CD4-positive, alpha-beta T cell treated with Interleukin-15 for 4 hours (primary cell): ENCODE data around the gene SERTAD1.
"Not testable (repeated sequence)": the region's sequence is repeated elsewhere in the genome, so short reads cannot be mapped to it uniquely, and the experiment has no call there.

Experiments used
- DNase-seq: peaks from one replicate; pipeline ENCODE4 v3.0.0-alpha.2; 2020; ENCODE audit warnings: low spot score

Gene SERTAD1

DNA sequence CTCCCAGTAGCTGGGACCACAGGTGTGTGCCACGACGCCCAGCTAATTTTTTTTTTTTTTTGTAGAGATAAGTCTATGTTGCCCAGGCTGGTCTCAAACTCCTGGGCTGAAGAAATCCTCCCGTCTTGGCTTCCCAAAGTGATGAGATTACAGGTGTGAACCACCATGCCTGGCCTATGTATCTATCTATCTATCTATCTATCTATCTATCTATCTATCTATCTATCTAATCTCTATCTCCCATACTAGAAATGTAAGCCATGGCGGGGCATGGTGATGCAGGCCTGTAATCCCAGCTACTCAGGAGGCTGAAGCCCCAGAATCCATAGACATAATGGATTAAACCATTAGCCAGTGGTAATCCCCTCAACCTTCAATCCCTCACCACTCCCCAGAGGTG, 24.9 kb upstream of the SERTAD1 start:
- DNase-seq, result no peak

DNA sequence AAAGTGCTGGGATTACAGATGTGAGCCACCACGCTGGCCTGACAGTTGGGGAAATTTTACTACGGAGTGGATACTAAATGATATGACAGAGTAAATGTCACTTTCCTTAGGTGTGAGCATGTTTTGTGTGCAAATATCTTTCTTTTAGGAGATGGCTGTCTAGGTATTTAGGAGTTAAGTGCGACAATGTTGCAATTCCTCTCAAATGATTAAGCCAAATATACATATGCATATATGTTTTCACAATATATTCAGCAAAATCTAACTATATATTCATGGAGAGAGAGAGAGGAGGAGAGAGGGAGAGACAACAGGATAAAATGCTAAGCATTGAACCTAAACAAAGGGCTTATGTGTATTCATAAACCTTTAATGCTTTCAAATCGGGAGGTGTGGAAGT, 23.7 kb upstream of the SERTAD1 start:
- no peak for DNase-seq

DNA sequence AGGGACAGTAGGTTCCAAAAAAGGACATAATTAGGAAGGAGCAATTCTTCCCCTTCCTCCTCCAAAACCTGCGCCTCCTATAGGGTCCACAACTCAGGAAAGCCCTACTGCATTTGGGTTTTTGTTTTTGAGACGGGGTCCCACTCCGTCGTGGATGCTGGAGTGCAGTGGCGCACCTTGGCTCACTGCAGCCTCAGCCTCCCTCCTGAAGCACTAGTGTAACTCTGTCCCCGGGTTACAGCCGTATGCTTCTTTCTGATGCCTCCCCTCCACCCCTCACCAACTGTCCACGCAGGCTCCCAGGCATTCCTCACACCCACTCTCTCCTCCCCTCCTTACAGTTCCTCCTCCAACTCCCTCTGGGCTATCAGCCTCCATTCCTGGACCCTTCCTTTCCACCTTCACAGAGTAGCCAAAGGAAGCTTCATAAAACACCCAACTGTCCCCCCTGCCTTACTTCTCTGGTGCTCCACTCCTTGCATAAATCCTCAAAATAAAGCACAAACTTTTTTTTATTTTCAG, 20.5 kb upstream of the SERTAD1 start:
- no peak for DNase-seq

DNA sequence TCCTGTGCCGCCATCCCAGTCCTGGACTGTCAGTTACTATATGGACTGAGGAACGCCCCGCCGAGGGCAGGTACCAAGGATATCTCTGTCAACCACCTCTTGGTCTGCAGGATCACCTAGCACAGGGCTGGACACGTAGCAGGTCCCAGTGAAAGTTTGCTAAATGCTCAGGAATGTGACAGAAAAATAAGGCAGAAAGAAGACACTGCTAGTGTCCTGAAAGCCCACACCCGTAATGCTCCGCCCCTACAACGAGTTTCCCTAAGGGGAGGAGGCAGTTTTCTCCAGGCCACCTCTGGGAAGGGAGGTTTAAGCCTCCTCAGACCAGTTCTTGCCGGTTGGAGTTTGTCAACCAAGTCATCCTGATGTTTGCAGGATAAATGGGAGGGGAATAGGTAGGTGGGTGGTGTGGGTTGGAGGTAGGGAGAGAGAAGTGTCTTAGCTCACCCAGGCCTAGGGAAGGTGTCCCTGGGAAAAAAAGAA, 20.0 kb upstream of the SERTAD1 start:
- no peak for DNase-seq

DNA sequence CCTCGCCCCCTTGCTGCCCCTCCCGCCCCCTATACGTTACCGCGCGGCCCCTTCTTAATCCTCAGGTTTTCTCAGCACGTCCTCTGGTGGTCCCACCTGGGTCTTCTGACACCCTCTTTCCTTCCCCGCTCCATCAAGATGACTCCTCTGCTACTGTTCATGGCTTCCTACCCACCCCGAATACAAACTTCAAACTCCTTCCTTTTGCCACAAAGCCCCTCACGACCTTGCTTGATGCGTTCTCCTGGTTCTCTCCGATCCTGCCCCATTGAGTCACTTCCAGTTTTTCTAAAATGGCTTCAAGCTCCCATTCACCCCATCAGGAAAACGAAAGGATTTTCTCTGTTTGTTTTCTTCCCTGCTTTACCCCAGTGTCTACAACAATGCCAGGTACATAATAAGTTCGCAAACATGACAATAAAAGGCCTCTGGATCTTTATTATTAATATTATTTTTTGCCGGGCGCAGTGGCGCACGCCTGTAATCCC, 19.1 kb upstream of the SERTAD1 start:
- no peak for DNase-seq

DNA sequence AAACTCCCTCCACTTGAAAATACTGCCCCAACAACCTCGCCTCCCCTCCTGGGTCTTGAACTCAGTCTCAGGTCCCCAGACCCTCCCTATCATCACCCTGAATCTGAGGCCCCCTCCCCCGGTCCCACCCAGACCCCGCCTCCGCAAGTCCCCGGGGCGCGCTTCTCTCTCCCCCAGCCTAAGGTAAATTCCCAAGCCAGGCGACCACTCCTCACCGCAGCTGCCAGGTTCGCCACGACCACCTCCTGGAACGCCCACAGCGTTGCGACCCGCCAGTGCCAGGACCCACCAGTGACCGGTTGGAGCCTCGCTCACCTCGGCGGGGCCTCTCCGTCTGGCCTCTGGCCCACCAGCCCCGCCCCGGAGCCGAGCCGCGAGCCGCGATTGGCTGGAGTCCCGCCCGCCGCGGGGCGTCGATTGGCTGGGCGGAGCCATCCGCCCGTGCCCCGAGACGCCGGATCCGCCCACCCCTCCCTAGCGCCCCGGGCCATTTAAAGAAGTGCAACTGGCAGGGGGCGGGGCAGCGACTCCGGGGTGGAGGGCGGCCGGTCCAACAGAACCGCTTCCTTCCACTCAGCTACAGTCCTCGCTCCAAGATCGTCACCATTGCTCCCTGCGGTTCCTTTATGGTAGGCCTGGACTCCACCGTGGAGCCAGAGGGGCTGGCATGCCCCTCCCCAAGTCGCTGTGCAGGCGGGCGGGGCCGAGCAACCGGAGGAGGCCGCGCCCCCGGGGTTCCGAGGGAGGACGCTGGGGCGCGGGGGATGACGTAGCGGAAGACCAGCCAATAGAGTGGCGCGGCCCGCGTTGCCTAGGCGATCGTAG, 18.4 kb upstream of the SERTAD1 start, which contains the start of gene SERTAD3:
TSS of gene SERTAD3 (minus strand) at position 336 of the 825 bp plus-strand sequence. CDS start 2,255 bp downstream, outside the sequence.
- peak; percentile 95 for DNase-seq

DNA sequence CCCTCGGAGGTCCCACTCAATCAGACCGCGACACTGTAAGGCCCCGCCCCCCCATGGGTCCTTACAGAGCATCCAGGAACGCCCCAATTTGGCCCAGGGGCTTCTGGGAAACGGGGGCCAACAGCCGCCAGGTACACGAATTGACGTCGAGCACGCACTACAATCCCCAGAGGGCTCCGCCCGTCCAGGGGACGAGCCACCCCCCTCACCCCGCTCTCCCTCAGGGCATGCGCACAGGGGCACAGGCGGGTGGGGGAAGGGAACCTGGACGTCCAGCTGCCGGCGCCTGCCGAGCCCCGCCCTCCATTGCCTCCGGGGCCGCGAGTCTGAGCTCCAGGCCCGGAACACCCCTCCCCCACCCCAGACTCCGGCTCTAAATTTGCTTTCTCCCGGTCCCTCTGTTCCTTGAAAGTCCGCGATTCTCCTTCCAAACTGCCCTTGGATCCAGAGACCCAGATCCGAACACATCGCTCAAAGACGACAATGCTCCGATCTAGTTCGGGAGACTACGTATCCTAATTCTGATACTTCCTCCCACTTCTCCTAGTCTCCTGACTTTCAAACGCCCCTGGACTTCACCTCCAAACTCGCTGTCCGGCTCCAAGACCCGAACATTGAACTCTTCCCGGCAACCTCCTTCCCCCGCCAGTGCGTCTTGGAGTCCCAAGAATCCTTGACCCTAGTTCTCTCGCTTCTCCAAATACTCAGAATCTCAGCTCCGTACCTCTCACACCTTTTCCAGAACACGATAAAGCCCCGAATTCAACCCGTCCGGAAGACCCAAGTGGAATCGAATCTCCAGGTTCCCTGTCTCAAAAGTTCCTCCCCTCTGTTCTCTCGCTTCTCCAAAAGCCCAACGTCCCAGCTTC, 17.6 kb upstream of the SERTAD1 start:
- DNase-seq, result peak; percentile 99

DNA sequence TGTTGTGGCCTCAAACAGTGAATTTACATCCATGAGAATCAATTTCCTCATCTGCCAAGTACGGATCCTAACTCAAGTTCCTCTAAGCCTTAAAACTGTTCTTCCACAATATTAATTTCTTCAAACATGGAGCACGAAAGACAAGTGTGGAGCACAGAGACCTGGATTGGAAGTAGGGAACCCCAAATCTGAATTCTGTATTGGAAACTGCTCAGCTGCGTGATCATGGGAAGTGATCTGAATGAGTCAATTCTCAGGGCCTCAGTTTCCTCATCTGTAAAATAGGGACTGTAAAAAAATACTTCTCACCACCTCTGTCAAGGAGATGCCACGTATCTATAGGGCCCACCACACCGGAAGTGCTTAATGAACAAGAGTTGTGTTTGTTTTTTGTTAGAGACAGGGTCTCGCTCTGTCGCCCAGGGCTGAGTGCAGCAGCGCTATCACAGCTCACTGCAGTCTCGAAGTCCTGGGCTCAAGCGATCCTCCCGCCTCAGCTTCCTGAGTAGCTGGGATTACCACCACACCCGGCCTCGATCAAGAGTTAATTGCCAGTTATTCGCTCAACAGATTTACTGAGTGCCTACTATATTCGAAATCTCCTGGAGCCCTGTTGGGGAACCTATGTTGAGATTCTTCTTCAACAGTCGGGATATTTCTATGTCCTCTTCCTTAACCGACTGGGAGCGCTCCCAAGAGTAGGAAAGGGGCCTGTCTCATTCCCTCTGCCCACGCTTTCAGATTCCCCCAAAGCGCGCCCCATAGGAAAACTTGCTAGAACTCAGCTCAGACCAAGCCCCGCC, 16.7 kb upstream of the SERTAD1 start:
- no peak for DNase-seq

DNA sequence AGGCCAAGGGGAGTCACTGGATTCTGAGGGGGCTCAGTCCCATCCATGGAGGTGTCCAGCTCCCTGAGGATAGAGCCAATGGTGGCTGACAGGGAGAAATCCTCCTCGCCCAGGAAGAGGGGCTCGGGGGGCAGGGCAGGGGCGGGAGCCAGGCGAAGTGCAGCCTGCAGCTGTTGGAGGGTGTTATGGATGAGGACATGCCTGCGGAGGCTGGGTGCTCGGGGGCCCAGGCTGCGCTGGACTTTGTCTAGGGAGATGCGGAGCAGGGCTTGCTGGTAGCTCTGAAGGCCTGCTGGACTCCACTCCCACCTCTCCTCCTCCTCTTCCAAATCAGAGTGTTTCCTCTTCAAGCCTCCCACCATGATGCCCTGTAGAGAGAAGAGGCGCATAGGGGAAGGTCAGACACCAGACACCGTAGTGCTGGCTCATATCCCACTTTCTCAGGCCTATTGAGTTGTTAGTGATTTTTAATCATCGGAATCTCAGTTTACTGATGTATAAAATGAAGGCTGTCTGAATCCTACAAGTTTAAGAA, 16.0 kb upstream of the SERTAD1 start:
- DNase-seq, result no peak

DNA sequence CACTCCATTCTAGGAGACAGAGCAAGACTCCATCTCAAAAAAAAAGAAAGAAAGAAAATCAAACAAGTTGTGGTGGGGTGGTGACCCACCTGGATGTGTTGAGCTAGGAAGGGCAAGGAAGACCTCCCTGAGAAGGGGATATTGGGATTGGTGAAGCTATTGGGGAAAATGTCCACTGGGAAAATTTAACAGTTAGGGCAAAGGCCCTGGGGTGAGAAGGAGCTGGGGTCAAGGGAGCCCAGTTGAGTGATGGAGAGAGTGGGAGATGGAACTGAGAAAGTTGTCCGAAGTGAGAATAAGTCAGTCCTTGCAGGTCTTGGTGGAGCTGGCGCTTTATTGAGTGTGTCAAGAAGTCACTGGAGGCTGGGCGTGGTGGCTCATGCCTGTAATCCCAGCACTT, 12.5 kb upstream of the SERTAD1 start:
- no peak for DNase-seq

DNA sequence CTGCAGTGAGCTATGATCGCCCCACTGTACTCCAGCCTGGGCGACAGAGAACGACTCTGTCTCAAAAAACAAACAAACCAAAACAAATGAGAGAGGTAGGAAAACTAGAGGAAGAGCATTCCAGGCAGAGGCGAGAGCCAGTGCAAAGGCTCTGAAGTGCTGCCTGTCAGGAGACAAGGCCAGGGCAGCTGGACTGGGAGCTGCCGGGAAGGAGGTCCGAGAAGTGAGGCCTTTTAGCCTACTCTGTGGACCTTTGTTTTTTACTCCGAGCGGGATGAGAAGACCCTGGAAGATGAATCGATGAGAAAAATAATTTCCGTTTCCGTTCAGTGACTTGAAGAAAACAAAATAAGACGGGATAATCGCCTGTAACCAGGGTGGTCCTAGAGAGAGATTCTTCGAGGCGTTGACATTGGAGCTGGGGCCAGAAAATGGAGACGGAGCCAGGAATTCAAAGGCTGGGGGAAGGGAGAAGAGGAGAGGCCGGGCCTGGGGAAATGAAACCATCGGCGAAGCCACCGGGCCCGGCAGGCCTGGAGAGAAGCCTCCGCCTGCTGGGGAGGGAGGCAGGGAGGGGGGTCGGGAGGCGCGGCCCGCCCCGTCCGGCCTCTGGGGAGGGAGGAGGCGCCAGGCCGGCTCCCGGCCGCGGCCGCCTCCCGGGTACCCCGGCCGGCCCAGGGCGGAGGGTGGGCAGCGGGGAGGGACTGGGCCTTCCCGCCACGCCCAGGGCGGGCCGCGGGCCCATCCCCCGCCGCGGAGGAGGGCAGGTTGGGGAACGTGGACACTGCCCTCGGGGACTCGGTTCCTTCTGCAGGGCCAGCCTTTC, 7.8 kb upstream of the SERTAD1 start:
- DNase-seq, result peak; percentile 39

DNA sequence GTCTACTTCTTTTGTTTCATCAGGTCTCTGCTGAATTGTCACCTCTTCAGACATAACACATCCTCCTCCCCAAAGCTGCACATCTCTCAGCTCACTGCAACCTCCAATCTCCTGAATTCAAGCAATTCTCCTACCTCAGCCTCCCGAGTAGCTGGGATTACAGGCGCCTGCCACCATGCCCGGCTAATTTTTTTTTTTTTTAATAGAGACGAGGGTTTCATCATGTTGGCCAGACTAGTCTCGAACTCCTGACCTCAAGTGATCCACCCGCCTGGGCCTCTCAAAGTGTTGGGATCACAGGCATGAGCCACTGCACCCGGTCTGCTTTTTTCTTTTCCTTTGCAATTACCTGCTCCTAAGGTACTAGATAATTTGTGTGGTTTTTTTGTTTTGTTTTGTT, 7.0 kb upstream of the SERTAD1 start:
- not testable (repeated sequence) for DNase-seq

DNA sequence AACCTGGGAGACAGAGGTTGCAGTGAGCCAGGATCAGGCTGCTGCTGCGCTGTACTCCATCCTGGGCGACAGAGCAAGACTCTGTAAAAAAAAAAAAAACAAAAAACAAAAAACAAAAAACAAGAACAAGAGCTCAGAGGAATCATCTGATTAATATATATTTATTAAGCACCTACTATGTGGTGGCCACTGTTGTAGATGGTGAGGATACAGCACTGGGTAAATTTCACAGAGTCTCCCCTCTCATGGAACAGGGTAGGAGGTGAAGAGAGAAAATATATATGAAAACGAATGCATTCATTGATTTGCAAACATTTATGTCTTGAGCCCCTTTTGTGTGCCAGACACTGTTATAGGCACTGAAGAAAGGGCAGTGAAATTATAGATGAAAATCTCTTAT, 5.9 kb upstream of the SERTAD1 start:
- DNase-seq, result no peak

DNA sequence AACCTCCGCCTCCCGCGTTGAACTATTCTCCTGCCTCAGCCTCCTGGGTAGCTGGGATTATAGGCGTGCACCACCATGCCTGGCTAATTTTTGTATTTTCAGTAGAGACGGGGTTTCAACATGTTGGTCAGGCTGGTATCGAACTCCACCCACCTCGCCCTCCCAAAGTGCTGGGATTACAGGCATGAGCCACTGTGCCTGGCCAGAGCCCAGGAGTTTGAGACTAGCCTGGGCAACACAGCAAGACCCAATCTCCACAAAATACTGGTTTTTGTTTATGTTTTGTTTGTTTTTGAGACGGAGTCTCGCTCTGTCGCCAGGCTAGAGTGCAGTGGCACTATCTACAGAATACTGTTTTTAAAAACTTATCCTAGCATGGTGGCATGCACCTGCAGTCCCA, 4.5 kb upstream of the SERTAD1 start:
- not testable (repeated sequence) for DNase-seq

DNA sequence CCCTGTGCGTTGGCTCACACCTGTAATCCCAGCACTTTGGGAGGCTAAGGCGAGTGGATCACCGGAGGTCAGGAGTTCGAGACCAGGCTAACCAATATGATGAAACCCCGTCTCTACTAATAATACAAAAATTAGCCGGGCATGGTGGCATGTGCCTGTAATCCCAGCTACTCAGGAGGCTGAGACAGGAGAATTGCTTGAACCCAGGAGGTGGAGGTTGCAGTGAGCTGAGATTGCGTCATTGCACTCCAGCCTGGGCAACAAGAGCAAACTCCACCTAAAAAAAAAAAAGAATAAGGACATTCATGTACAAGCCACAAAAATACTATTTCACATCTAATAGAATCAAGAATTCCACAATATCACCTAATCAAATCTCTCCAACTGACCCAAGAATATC, 2.4 kb upstream of the SERTAD1 start:
- DNase-seq, result not testable (repeated sequence)

DNA sequence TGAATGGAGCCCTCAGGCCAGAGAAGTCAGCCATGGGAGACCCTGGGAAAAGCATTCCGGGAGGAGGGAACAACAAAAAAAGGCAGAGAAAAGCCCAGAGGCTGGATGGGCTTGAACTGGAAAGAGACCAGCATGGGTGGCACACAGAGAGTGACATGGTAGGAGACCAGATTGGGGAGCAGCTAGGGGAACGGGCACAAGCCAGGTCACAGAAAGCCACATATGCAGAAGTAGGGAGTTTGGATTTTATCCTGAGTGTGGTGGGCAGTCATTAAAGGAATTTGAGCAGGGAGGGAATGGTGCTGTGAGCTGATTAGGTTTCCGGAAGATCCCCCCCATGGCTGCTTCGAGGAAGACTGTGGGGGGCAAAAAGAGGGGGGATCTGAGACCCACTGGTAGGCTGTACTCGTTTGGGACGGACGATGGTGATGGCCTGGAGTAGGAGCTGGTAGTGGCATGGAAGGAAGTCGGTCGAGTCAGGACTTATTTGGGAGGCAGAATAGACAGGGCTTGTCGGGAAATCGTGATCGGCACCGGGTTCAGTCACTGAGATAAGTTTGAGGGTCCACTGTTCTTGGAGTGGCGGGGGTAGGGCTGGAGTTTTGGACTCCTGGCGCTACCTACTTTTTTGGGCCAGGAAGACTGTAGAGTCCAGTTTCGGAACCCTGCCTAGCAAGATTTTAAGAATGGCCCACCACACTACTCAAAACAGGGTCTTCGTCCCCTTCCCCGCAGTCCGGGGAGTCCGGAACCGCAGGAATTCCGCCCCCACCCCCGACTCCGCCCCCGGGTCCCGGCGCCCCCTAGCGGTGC, 949 bp downstream of the SERTAD1 start:
- DNase-seq, result no peak

DNA sequence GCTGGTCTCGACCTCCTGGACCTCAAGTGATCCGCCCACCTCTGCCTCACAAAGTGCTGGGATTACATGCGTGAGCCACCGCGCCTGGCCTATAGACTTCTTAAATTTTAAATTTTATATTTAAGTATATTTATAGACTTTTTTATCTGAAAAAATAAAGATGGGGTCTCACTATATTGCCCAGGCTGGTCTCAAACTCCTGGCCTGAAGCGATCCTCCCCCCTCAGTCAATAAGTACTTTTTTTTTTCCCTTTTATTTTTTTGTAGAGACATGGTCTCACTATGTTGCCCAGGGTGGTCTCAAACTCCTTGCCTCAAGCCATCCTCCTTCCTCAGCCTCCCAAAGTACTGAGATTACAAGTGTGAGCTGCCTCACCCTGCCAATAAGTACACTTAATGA, 1.9 kb downstream of the SERTAD1 start:
- no peak for DNase-seq

DNA sequence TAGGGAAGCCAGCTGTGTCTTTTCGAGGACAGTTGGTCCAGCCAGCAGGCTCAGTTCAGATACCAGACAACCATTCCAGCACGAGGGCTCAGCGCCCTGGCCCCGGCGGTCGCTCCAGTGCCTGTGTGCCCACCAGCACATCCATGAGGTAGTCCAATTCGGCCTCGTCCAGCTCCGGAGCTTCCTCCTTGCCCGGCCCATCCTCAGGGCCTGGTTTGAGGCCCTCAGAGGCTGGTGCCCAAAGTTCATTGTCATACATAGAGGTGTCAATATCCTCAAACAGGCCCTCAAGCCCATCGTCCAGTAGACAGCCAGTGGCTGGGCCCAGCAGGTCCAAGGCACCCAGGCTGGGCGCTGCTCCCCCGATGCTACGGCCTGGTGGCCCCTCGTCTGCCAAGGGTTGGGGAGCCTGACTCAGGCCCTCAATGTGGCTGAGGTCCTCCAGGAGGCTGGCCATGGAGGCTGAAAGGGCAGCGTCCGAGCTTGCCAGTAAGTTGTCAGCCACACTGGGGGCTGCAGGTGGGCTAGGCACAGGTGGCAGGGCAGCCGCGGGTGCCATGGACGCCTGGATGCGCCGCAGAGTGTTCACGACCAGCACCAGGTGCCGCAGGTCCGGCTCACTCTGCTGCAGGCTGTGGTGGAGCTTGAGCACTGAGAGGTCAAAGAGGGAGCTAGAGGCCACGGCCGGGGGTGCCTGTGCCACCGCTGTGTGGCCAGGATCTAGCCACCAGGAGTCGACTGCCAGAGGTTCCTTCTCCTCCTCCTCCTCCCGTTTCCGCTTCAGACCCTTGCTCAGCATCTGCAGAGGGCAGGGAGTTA, 2.8 kb downstream of the SERTAD1 start:
- DNase-seq, result no peak
